HG02759 (cell line): ENCODE measurements around the gene PLEKHS1.
A peak's percentile ranks its signal among the peaks of the same experiment; 100 is the strongest.
"Not testable (repeated sequence)": the region's sequence is repeated elsewhere in the genome, so short reads cannot be mapped to it uniquely, and the experiment has no call there.

ENCODE experiments used
- ATAC-seq: cut with Tn5 transposase; IDR thresholded peaks from one replicate; pipeline ENCODE4 v1.9.1; 2021; ENCODE audit warnings: mild to moderate bottlenecking, moderate library complexity; ENCODE audit not compliant: unreplicated experiment

Gene PLEKHS1

GRCh38 chr10:113782986-113783704 lies 31.7 kb downstream of the PLEKHS1 start:
- ATAC-seq, result no peak

GRCh38 chr10:113788604-113789083 lies 37.2 kb downstream of the PLEKHS1 start:
- ATAC-seq, result peak; percentile 88

GRCh38 chr10:113791691-113792090 lies 40.2 kb downstream of the PLEKHS1 start:
- ATAC-seq, result no peak

GRCh38 chr10:113801569-113801968 lies 50.1 kb downstream of the PLEKHS1 start:
- no peak for ATAC-seq

- ATAC-seq, result no peak
These were observed 51.5 kb downstream of the PLEKHS1 start for GRCh38 chr10:113802997-113803396.

GRCh38 chr10:113806503-113806902 lies 55.0 kb downstream of the PLEKHS1 start:
- no peak for ATAC-seq

GRCh38 chr10:113808168-113808567 lies 56.7 kb downstream of the PLEKHS1 start:
- no peak for ATAC-seq

GRCh38 chr10:113814700-113815099 lies 63.2 kb downstream of the PLEKHS1 start:
- not testable (repeated sequence) for ATAC-seq

GRCh38 chr10:113819989-113820388 lies 68.5 kb downstream of the PLEKHS1 start:
- ATAC-seq, result no peak

- no peak for ATAC-seq
These were observed 69.0 kb downstream of the PLEKHS1 start for GRCh38 chr10:113820507-113820906.

GRCh38 chr10:113821306-113821705 lies 69.8 kb downstream of the PLEKHS1 start:
- ATAC-seq, result not testable (repeated sequence)

GRCh38 chr10:113822174-113822573 lies 70.7 kb downstream of the PLEKHS1 start:
- no peak for ATAC-seq

- ATAC-seq, result no peak
These were observed 71.9 kb downstream of the PLEKHS1 start for GRCh38 chr10:113823389-113823788.

GRCh38 chr10:113825791-113826190 lies 74.3 kb downstream of the PLEKHS1 start:
- ATAC-seq, result no peak

GRCh38 chr10:113828567-113828966 lies 77.1 kb downstream of the PLEKHS1 start:
- ATAC-seq, result not testable (repeated sequence)
